B cell (primary cell): ENCODE data around the gene RAI1. TPM values are rescaled to one million over a fixed set of nuclear protein-coding genes. Genes with fewer than 3 reads are reported as not detected.

Source experiments
- ATAC-seq: fragments of 200-7000 bp; cut with Tn5 transposase; one replicate; pipeline ENCODE4 v1.10.0; 2021; ENCODE audit warnings: low read depth, mild to moderate bottlenecking, moderate number of reproducible peaks, moderate library complexity
- CTCF ChIA-PET: fragments of 350-600 bp; sonication (Branson Sonifier 250); formaldehyde crosslinking; loops from one replicate; lab custom pipeline; 2021; ENCODE audit warnings: antibody characterized with exemption, inconsistent platforms; lab: Charles Lee
- POLR2A ChIA-PET: fragments of 350-600 bp; sonication (Branson Sonifier 250); formaldehyde crosslinking; loops from one replicate; lab custom pipeline; 2021; ENCODE audit warnings: antibody characterized with exemption; lab: Charles Lee
- DNase-seq: peaks from one replicate; pipeline ENCODE4 v3.0.0; 2013
- H2AFZ ChIP-seq: 2 replicates; pipeline ENCODE4 v1.6.1; 2012; ENCODE audit warnings: mild to moderate bottlenecking, low read depth, low read length; ENCODE audit not compliant: insufficient read depth, poor library complexity, severe bottlenecking
- H3K27ac ChIP-seq, 2 donors: 1 replicate in 1 of 2; 2 replicates in 1 of 2; pipeline ENCODE4 v1.5.1; 2012 to 2013; ENCODE audit warnings: low read length in 2 of 2, mild to moderate bottlenecking in 2 of 2, moderate library complexity in 1 of 2
- H3K27me3 ChIP-seq, 4 experiments: fragments of 200-600 bp in 1 of 4; sonication (generic) in 1 of 4; replicated peaks in 1 of 4; 1 replicate in 2 of 4; 2 replicates in 2 of 4; pipeline versions ENCODE4 v1.6.1 to v1.7.0; 2013 to 2016; ENCODE audit warnings: low read length in 3 of 4, mild to moderate bottlenecking in 2 of 4, mixed read lengths in 1 of 4, moderate library complexity in 1 of 4; ENCODE audit not compliant: insufficient read depth in 4 of 4, control insufficient read depth in 3 of 4; ENCODE audit errors: control extremely low read depth in 1 of 4
- H3K36me3 ChIP-seq, 2 experiments: replicated peaks in 1 of 2; 1 replicate in 1 of 2; 2 replicates in 1 of 2; pipeline versions ENCODE4 v1.6.1 to v1.7.1; 2013; ENCODE audit warnings: low read length in 1 of 2; ENCODE audit not compliant: insufficient read depth in 2 of 2, control insufficient read depth in 1 of 2; ENCODE audit errors: control extremely low read depth in 1 of 2, extremely low read depth in 1 of 2
- H3K4me1 ChIP-seq, 2 donors: fragments of 200-600 bp in 1 of 2; sonication (generic) in 1 of 2; 1 replicate in 1 of 2; 2 replicates in 1 of 2; pipeline versions ENCODE4 v1.5.1 to v1.6.1; 2013 to 2017; ENCODE audit warnings: low read length in 2 of 2; ENCODE audit not compliant: control insufficient read depth in 2 of 2, insufficient read depth in 2 of 2
- H3K4me2 ChIP-seq: replicated peaks from 2 replicates; pipeline ENCODE3; 2012; ENCODE audit warnings: mild to moderate bottlenecking, low read depth, low read length; ENCODE audit not compliant: poor library complexity, severe bottlenecking
- H3K4me3 ChIP-seq, 5 experiments: fragments of 200-600 bp in 1 of 5; sonication (generic) in 1 of 5; 1 replicate in 3 of 5; 2 replicates in 2 of 5; pipeline versions ENCODE4 v1.5.1 to v1.7.0; 2011 to 2016; ENCODE audit warnings: low read length in 4 of 5, mild to moderate bottlenecking in 4 of 5, low read depth in 2 of 5, control low read depth in 1 of 5, moderate library complexity in 1 of 5; ENCODE audit not compliant: insufficient read depth in 1 of 5; ENCODE audit errors: control extremely low read depth in 1 of 5, extremely low read depth in 1 of 5
- H3K79me2 ChIP-seq: fragments of 200-600 bp; sonication (generic); one replicate; pipeline ENCODE4 v1.6.0; 2016; ENCODE audit warnings: low read length; ENCODE audit not compliant: control insufficient read depth, insufficient read depth
- H3K9ac ChIP-seq: fragments of 200-600 bp; sonication (generic); 2 replicates; pipeline ENCODE4 v1.6.1; 2017; ENCODE audit warnings: mild to moderate bottlenecking, low read length, moderate library complexity
- H3K9me3 ChIP-seq, 3 donors: one replicate each; pipeline versions ENCODE4 v1.6.1 to v1.7.1; 2013; ENCODE audit warnings: low read length in 2 of 3; ENCODE audit not compliant: control insufficient read depth in 2 of 3, insufficient read depth in 1 of 3; ENCODE audit errors: control extremely low read depth in 1 of 3
- H4K20me1 ChIP-seq: 2 replicates; pipeline ENCODE4 v1.6.0; 2012; ENCODE audit warnings: mild to moderate bottlenecking, low read length; ENCODE audit not compliant: insufficient read depth, control insufficient read depth, poor library complexity, severe bottlenecking
- H3K27ac Mint-ChIP-seq: one replicate; pipeline ENCODE4 v1.8.0; 2021; ENCODE audit warnings: mixed read lengths
- H3K27me3 Mint-ChIP-seq: one replicate; pipeline ENCODE4 v1.8.0; 2021; ENCODE audit warnings: mixed read lengths
- H3K4me1 Mint-ChIP-seq: one replicate; pipeline ENCODE4 v1.8.0; 2021; ENCODE audit warnings: mixed read lengths
- H3K4me3 Mint-ChIP-seq: one replicate; pipeline ENCODE4 v1.8.0; 2021; ENCODE audit warnings: mixed read lengths
- H3K9me3 Mint-ChIP-seq: one replicate; pipeline ENCODE4 v1.8.0; 2022; ENCODE audit warnings: mixed read lengths; ENCODE audit not compliant: insufficient read depth
- EZH2 ChIP-seq: IDR thresholded peaks from 2 replicates; pipeline ENCODE4 v1.6.1; 2012; ENCODE audit warnings: borderline replicate concordance, low read depth, mild to moderate bottlenecking, moderate library complexity, low read length; ENCODE audit not compliant: insufficient read depth, poor library complexity, severe bottlenecking
- WGBS: methylation state at CpG from one replicate; pipeline ENCODE4 v1.1.5; 2013; ENCODE audit warnings: missing lambda C conversion rate; ENCODE audit not compliant: insufficient coverage; 5-methylcytosine and 5-hydroxymethylcytosine counted together
- intact Hi-C: fragments of 100-400 bp; cut with micrococcal nuclease; formaldehyde crosslinking; loops from one replicate; pipeline ENCODE4 v1.10.0; 2022
- polyA plus RNA-seq: library from polyadenylated mRNA; depleted of rRNA; stranded (reverse); fragments of >200 nt; gene quantifications from 2 replicates; pipeline ENCODE4 v1.2.3, GENCODE V29; 2012
- total RNA-seq, 2 donors: library from RNA; stranded (reverse); fragments of 120-200 nt in 1 of 2; gene quantifications; 1 replicate in 1 of 2; 2 replicates in 1 of 2; pipeline versions ENCODE4 v1.2.3 to v1.2.4, GENCODE V29; 2013 to 2022
- TF ChIP-seq, protein P1 (sequence below): fragments of 200-600 bp; IDR thresholded peaks from one replicate; pipeline ENCODE4 v1.8.0; 2022; ENCODE audit warnings: antibody characterized with exemption, mild to moderate bottlenecking

Gene RAI1
- total and polyA plus RNA-seq, 2 donors (not counting 1 experiment from before 2014, with no cell fraction given) = 4.7 to 34.0 TPM

DNA sequence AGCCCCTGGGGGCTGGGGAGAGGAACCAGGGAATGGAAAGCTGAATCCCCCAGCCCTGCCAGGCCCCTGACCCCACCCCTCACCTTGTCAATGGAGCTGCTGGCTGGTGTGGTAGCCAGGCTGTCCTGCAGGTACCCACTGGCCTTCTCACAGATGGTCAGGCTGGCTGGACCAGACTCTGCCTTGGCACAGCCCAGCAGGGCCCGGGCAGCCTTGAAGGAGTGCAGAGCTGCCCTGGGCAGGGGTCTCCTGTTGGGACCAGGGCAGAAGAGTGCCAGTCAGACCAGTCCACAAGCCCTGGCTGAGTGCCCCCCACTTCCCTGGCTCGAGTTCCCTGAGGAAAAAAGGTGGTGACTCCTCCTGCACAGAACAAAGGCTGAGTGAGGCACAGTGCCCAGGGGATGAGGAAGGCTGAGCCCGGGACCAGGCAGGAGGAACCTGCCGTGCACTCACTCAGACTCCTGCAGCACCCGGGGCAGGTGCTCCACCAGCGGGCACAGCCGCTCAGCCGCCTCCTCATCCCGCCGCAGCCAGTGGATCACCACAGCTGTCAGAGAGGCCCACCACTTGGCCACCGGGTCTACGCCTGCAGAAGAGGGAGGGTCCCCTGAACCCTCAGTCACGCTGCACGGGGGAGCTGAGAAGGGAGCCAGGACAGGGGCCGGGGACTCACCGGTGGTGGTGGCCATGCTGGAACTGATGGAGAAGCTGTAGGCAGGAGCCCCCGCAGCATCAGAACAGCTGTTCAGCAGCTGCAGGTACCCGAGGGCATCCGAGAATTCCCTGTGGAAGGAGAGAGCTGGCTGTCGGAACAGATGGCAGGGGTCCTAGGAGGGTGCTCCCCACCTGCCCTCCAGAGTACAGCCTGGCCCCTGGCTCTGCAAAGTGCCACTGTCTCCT is 133.2 kb downstream of the RAI1 start:
- no peak overlapping the region for H3K9ac ChIP-seq
- no peaks in the 10 kb centered on the region for H3K9me3 Mint-ChIP-seq
- ChIA-PET CTCF (interaction anchor here (1.0 to 6.4 kb wide), 11 partner anchors 18 to 221 kb away, joined by 3 to 109 read pairs (median 6); partner anchors contain the start of genes RAI1 and SREBF1), POLR2A (interaction anchor here (1.3 kb wide), 1 partner anchor 26 kb away, joined by 3 read pairs; no protein-coding TSS in a partner anchor)
- no peak overlapping the region for H3K4me3 Mint-ChIP-seq
- H3K9me3 ChIP-seq = no peaks in the 10 kb centered on the region
- DNase-seq = no peak
- H3K4me1 ChIP-seq = peaks cover 0 to 6% of the 10 kb centered on the region in 2 donors
- no peak for TF ChIP-seq EZH2
- TF ChIP-seq, protein P1, sequence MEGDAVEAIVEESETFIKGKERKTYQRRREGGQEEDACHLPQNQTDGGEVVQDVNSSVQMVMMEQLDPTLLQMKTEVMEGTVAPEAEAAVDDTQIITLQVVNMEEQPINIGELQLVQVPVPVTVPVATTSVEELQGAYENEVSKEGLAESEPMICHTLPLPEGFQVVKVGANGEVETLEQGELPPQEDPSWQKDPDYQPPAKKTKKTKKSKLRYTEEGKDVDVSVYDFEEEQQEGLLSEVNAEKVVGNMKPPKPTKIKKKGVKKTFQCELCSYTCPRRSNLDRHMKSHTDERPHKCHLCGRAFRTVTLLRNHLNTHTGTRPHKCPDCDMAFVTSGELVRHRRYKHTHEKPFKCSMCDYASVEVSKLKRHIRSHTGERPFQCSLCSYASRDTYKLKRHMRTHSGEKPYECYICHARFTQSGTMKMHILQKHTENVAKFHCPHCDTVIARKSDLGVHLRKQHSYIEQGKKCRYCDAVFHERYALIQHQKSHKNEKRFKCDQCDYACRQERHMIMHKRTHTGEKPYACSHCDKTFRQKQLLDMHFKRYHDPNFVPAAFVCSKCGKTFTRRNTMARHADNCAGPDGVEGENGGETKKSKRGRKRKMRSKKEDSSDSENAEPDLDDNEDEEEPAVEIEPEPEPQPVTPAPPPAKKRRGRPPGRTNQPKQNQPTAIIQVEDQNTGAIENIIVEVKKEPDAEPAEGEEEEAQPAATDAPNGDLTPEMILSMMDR = no peak
- intact Hi-C loops = no loop called here
- H2AFZ ChIP-seq = no peak overlapping the region
- peaks cover 0 to 37% of the 10 kb centered on the region in 2 experiments for H3K36me3 ChIP-seq
- ATAC-seq = no peak
- H3K27ac ChIP-seq = no peak overlapping the region
- no peaks in the 10 kb centered on the region for H3K79me2 ChIP-seq
- WGBS = 94% methylated on average over 20 of the region's 20 CpGs
- H3K4me1 Mint-ChIP-seq = peaks cover 8% of the 10 kb centered on the region
- H3K4me3 ChIP-seq = no peak overlapping the region
- H3K4me2 ChIP-seq = no peak overlapping the region
- H4K20me1 ChIP-seq = peaks cover 18% of the 10 kb centered on the region
- H3K27ac Mint-ChIP-seq = no peak overlapping the region
- no peaks in the 10 kb centered on the region for H3K27me3 Mint-ChIP-seq
- no peaks in the 10 kb centered on the region for H3K27me3 ChIP-seq

DNA sequence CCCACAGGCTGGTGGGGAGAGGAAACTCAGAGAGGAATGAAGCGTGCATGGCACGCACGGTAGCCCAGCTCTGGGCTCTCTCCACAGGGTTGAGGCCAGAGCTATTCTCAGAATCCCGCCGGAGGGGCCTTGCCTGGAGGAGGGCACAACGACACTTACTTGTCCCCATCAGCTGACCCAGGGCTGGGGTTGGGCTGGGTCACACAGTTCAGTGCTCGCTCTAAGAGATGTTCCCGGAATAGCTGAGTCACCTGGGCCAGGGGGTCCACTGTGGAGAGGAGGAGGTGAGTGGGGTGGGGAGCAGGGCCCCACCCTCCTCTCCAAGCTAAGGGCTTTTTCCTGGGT is 133.8 kb downstream of the RAI1 start:
- no peaks in the 10 kb centered on the region for H3K9me3 ChIP-seq
- no peaks in the 10 kb centered on the region for H3K27me3 ChIP-seq
- H3K4me3 ChIP-seq = no peak overlapping the region
- ATAC-seq = no peak
- CTCF ChIA-PET = interaction anchor here (1.1 to 6.4 kb wide), 3 partner anchors 29 to 44 kb away, joined by 3 to 109 read pairs (median 6); no protein-coding TSS in a partner anchor
- no peak overlapping the region for H2AFZ ChIP-seq
- H3K36me3 ChIP-seq = peaks cover 0 to 43% of the 10 kb centered on the region in 2 experiments
- Mint-ChIP-seq H3K4me1 (peaks cover 14% of the 10 kb centered on the region), H3K9me3 (no peaks in the 10 kb centered on the region), H3K4me3 (no peak overlapping the region), H3K27me3 (no peaks in the 10 kb centered on the region), H3K27ac (no peak overlapping the region)
- H3K4me2 ChIP-seq = no peak overlapping the region
- DNase-seq = no peak
- POLR2A ChIA-PET = no interaction called here
- no peak overlapping the region for H3K9ac ChIP-seq
- 89% methylated on average over 7 of the region's 8 CpGs for WGBS
- intact Hi-C loops = no loop called here
- H4K20me1 ChIP-seq = peaks cover 24% of the 10 kb centered on the region
- peaks cover 4% of the 10 kb centered on the region for H3K79me2 ChIP-seq
- no peak for TF ChIP-seq EZH2
- TF ChIP-seq, protein P1 = no peak
- peaks cover 0 to 9% of the 10 kb centered on the region in 2 donors for H3K4me1 ChIP-seq
- H3K27ac ChIP-seq = no peak overlapping the region
